Femur (tissue), 1 donor: ENCODE results near the gene ZNF816.
"Not testable (repeated sequence)": the region's sequence is repeated elsewhere in the genome, so short reads cannot be mapped to it uniquely, and the experiment has no call there.

Experiments used
- DNase-seq: peaks from one replicate; pipeline ENCODE4 v3.0.0-alpha.2; 2017

Gene ZNF816

GRCh38 chr19:52923778-52924593 is 38.7 kb downstream of the ZNF816 start:
- DNase-seq = peak; percentile 36

- peak; percentile 92 for DNase-seq
Observed at GRCh38 chr19:52922841-52923777, 39.6 kb downstream of the ZNF816 start, which contains the start of gene ZNF888. Gene ZNF888, minus strand, starts transcription at chr19:52923428. Its CDS starts 5,555 bp downstream, at chr19:52917873.

- no peak for DNase-seq
Observed at GRCh38 chr19:52917531-52917930, 45.1 kb downstream of the ZNF816 start.

GRCh38 chr19:52910648-52911047 is 52.0 kb downstream of the ZNF816 start:
- DNase-seq = no peak

GRCh38 chr19:52904052-52904780 is 58.5 kb downstream of the ZNF816 start:
- DNase-seq = not testable (repeated sequence)

- DNase-seq = no peak
Observed at GRCh38 chr19:52901842-52902241, 60.8 kb downstream of the ZNF816 start.
